Activated B cell treated with CpG ODN at 0.5 μM for 24 hours (primary cell): ENCODE data around the gene PEA15. TPM values are rescaled to one million over a fixed set of nuclear protein-coding genes. Genes with fewer than 3 reads are reported as not detected.
A peak's percentile ranks its signal among the peaks of the same experiment; 100 is the strongest.

Source experiments
- ATAC-seq: fragments of 200-7000 bp; cut with Tn5 transposase; one replicate; pipeline ENCODE4 v1.10.0; 2021; ENCODE audit warnings: low read depth, mild to moderate bottlenecking, moderate library complexity
- CTCF ChIA-PET: fragments of 350-600 bp; sonication (Branson Sonifier 250); formaldehyde crosslinking; loops from one replicate; lab custom pipeline; 2021; ENCODE audit warnings: antibody characterized with exemption; lab: Charles Lee
- POLR2A ChIA-PET: fragments of 350-600 bp; sonication (Branson Sonifier 250); formaldehyde crosslinking; loops from one replicate; lab custom pipeline; 2021; ENCODE audit warnings: antibody characterized with exemption; lab: Charles Lee
- DNase-seq: peaks from one replicate; pipeline ENCODE4 v3.0.0; 2022
- H3K27ac Mint-ChIP-seq: one replicate; pipeline ENCODE4 v1.8.0; 2020; ENCODE audit warnings: mixed read lengths
- H3K27me3 Mint-ChIP-seq: one replicate; pipeline ENCODE4 v1.8.0; 2021; ENCODE audit warnings: mixed read lengths
- H3K36me3 Mint-ChIP-seq: one replicate; pipeline ENCODE4 v1.8.0; 2021; ENCODE audit warnings: low read depth, mixed read lengths
- H3K4me1 Mint-ChIP-seq: one replicate; pipeline ENCODE4 v1.8.0; 2021; ENCODE audit warnings: mixed read lengths
- H3K4me3 Mint-ChIP-seq: one replicate; pipeline ENCODE4 v1.8.0; 2020; ENCODE audit warnings: mild to moderate bottlenecking, mixed read lengths
- H3K9me3 Mint-ChIP-seq: one replicate; pipeline ENCODE4 v1.8.0; 2020; ENCODE audit warnings: mixed read lengths
- CTCF ChIP-seq: fragments of 200-600 bp; IDR thresholded peaks from one replicate; pipeline ENCODE4 v1.8.0; 2022; ENCODE audit warnings: antibody characterized with exemption, mild to moderate bottlenecking
- intact Hi-C: fragments of 100-400 bp; cut with micrococcal nuclease; formaldehyde crosslinking; loops from one replicate; pipeline ENCODE4 v1.15.1; 2024
- total RNA-seq: library from RNA; stranded (reverse); gene quantifications from 2 replicates; pipeline ENCODE4 v1.2.3, GENCODE V29; 2022

PEA15 gene
- total RNA-seq, 1 donor from 2014 or later = 107 TPM

- peaks cover 3% of the 10 kb centered on the region for H3K4me1 Mint-ChIP-seq
- POLR2A ChIA-PET = interaction anchor here (0.6 to 1.6 kb wide), 6 partner anchors 11 to 130 kb away, joined by 3 to 9 read pairs (median 4); partner anchors contain the start of gene DCAF8
- TF ChIP-seq CTCF = peak; percentile 43
- no peaks in the 10 kb centered on the region for H3K36me3 Mint-ChIP-seq
- ATAC-seq = peak; percentile 95
- H3K27me3 Mint-ChIP-seq = no peaks in the 10 kb centered on the region
- no peak overlapping the region for H3K4me3 Mint-ChIP-seq
- intact Hi-C loops = loop anchor here (1.0 to 10.0 kb wide), 5 partner anchors 26 to 412 kb away; no protein-coding TSS in a partner anchor
- H3K9me3 Mint-ChIP-seq = no peaks in the 10 kb centered on the region
- DNase-seq = peak; percentile 72
- CTCF ChIA-PET = interaction anchor here (0.6 to 6.1 kb wide), 31 partner anchors 8 to 223 kb away, joined by 3 to 109 read pairs (median 4); partner anchors contain the start of genes DCAF8, PEA15 and PEX19
- no peak overlapping the region for H3K27ac Mint-ChIP-seq
Measured at GRCh38 chr1:160193091-160193819, 11.9 kb upstream of the PEA15 start.

GRCh38 chr1:160193832-160194736 is 11.1 kb upstream of the PEA15 start:
- Mint-ChIP-seq H3K4me1 (peaks cover 3% of the 10 kb centered on the region), H3K27me3 (no peaks in the 10 kb centered on the region), H3K36me3 (no peaks in the 10 kb centered on the region), H3K9me3 (no peaks in the 10 kb centered on the region), H3K27ac (no peak overlapping the region), H3K4me3 (no peak overlapping the region)
- POLR2A ChIA-PET = interaction anchor here (0.6 to 1.6 kb wide), 6 partner anchors 10 to 130 kb away, joined by 3 to 9 read pairs (median 4); partner anchors contain the start of gene DCAF8
- intact Hi-C loops = loop anchor here (1.0 to 10.0 kb wide), 6 partner anchors 25 to 411 kb away; no protein-coding TSS in a partner anchor
- ATAC-seq (no peak), DNase-seq (no peak)
- no peak for TF ChIP-seq CTCF
- CTCF ChIA-PET = interaction anchor here (0.6 to 6.1 kb wide), 31 partner anchors 8 to 222 kb away, joined by 3 to 109 read pairs (median 4); partner anchors contain the start of genes DCAF8, PEA15 and PEX19

- Mint-ChIP-seq H3K27me3 (no peaks in the 10 kb centered on the region), H3K27ac (no peak overlapping the region), H3K9me3 (no peaks in the 10 kb centered on the region), H3K4me3 (no peak overlapping the region), H3K4me1 (peaks cover 3% of the 10 kb centered on the region), H3K36me3 (no peaks in the 10 kb centered on the region)
- no peak for ATAC-seq
- TF ChIP-seq CTCF = no peak
- DNase-seq = no peak
- ChIA-PET POLR2A (no interaction called here), CTCF (interaction anchor here (1.9 to 2.1 kb wide), 2 partner anchors 57 to 97 kb away, joined by 10 to 11 read pairs; no protein-coding TSS in a partner anchor)
- intact Hi-C loops = loop anchor here (2.0 to 10.0 kb wide), 2 partner anchors 94 to 410 kb away; no protein-coding TSS in a partner anchor
Measured at GRCh38 chr1:160194737-160195059, 10.5 kb upstream of the PEA15 start.

DNA sequence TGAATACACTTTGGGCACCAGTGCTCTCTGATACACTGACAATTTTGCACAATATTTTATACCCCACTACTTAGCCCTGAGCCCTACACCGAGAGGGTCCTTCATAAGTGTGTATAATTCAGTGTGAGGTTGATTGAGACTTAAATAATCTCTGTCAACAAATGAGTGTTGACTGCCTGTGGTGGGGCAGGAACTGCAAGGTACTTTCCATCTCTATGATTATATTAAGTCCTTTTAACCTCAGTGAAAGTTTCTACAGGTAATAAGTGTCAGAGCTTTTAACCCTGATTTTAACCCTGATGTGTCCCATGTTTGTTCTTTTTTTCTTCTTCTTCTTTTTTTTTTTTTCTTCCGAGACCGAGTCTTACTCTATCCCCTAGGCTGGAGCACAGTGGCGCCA is 9.0 kb upstream of the PEA15 start:
- DNase-seq = no peak
- TF ChIP-seq CTCF = no peak
- Mint-ChIP-seq H3K4me3 (no peak overlapping the region), H3K27me3 (no peaks in the 10 kb centered on the region), H3K36me3 (no peaks in the 10 kb centered on the region), H3K9me3 (no peaks in the 10 kb centered on the region), H3K4me1 (peaks cover 7% of the 10 kb centered on the region), H3K27ac (peak overlapping the region; percentile 21)
- ChIA-PET CTCF (interaction anchor here (1.9 to 2.1 kb wide), 2 partner anchors 55 to 95 kb away, joined by 10 to 11 read pairs; no protein-coding TSS in a partner anchor), POLR2A (no interaction called here)
- intact Hi-C loops = loop anchor here (10.0 kb wide), 1 partner anchor 409 kb away; no protein-coding TSS in a partner anchor
- ATAC-seq = no peak
